ENCODE results near the gene THAP7. TPM values are rescaled to one million over a fixed set of nuclear protein-coding genes. Genes with fewer than 3 reads are reported as not detected.

Gene THAP7
- total and polyA plus RNA-seq, 2 of the 13 experiments (the other 11 are each of a cell fraction or from before 2014, with no cell fraction given): 13.0 to 25.5 TPM

DNA sequence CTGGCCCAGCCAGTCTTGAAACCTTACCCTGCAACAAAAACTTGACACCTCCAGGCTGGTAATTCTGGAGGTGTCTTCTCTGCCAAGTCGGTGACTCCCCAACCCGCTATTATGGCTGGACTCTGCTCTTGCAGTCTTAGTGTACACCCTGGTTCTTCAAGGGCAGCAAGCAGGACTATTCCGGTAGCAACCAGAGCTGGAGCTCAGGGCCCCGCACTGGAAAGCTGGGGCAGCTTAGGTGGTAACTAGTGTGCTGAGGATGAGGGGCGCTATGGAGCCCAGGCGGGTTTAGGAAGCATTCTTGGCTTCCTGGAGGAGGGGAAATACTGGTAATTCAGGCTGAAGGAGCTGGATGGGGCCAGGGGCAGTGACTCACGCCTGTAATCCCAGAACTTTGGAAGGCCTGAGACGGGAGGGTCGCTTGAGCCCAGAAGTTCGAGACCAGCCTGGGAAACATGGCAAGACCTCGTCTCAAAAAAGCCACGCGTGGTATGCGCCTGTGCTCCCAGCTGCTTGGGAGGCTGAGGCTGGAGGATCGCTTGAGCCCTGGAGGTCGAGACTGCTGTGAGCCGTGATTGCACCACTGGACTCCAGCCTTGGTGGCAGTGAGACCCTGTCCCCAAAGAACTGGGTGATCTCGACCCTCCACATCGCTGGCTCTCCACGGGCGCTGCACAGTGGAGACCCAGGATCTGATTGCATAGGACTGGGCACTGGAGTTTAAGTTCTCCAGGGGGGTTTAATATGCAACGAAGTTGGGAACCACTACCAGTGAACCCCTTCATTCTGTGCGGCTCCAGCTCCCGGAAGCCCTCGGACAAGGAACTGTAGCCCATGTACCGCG lies 45.4 kb downstream of the THAP7 start (continued):
- TF ChIP-seq, protein P1, sequence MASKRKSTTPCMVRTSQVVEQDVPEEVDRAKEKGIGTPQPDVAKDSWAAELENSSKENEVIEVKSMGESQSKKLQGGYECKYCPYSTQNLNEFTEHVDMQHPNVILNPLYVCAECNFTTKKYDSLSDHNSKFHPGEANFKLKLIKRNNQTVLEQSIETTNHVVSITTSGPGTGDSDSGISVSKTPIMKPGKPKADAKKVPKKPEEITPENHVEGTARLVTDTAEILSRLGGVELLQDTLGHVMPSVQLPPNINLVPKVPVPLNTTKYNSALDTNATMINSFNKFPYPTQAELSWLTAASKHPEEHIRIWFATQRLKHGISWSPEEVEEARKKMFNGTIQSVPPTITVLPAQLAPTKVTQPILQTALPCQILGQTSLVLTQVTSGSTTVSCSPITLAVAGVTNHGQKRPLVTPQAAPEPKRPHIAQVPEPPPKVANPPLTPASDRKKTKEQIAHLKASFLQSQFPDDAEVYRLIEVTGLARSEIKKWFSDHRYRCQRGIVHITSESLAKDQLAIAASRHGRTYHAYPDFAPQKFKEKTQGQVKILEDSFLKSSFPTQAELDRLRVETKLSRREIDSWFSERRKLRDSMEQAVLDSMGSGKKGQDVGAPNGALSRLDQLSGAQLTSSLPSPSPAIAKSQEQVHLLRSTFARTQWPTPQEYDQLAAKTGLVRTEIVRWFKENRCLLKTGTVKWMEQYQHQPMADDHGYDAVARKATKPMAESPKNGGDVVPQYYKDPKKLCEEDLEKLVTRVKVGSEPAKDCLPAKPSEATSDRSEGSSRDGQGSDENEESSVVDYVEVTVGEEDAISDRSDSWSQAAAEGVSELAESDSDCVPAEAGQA (IDR thresholded peaks at IDR 0.05; ENCODE audit: low read depth): no peak
- TF ChIP-seq, protein P1 (CRISPR knock-in tag; IDR thresholded peaks at IDR 0.05; ENCODE audit: borderline replicate concordance): no peak
- TF ChIP-seq CHD4 (IDR thresholded peaks at IDR 0.05; ENCODE audit: borderline replicate concordance, low read length): no peak
- TF ChIP-seq, protein P2, sequence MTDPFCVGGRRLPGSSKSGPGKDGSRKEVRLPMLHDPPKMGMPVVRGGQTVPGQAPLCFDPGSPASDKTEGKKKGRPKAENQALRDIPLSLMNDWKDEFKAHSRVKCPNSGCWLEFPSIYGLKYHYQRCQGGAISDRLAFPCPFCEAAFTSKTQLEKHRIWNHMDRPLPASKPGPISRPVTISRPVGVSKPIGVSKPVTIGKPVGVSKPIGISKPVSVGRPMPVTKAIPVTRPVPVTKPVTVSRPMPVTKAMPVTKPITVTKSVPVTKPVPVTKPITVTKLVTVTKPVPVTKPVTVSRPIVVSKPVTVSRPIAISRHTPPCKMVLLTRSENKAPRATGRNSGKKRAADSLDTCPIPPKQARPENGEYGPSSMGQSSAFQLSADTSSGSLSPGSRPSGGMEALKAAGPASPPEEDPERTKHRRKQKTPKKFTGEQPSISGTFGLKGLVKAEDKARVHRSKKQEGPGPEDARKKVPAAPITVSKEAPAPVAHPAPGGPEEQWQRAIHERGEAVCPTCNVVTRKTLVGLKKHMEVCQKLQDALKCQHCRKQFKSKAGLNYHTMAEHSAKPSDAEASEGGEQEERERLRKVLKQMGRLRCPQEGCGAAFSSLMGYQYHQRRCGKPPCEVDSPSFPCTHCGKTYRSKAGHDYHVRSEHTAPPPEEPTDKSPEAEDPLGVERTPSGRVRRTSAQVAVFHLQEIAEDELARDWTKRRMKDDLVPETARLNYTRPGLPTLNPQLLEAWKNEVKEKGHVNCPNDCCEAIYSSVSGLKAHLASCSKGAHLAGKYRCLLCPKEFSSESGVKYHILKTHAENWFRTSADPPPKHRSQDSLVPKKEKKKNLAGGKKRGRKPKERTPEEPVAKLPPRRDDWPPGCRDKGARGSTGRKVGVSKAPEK (CRISPR knock-in tag; IDR thresholded peaks at IDR 0.05; ENCODE audit: borderline replicate concordance): 0 out of 2 replicates have a peak, but pooled peaks have one; percentile 8
- TF ChIP-seq, protein P3, sequence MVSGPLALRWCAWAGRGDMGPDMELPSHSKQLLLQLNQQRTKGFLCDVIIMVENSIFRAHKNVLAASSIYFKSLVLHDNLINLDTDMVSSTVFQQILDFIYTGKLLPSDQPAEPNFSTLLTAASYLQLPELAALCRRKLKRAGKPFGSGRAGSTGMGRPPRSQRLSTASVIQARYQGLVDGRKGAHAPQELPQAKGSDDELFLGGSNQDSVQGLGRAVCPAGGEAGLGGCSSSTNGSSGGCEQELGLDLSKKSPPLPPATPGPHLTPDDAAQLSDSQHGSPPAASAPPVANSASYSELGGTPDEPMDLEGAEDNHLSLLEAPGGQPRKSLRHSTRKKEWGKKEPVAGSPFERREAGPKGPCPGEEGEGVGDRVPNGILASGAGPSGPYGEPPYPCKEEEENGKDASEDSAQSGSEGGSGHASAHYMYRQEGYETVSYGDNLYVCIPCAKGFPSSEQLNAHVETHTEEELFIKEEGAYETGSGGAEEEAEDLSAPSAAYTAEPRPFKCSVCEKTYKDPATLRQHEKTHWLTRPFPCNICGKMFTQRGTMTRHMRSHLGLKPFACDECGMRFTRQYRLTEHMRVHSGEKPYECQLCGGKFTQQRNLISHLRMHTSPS (CRISPR knock-in tag; IDR thresholded peaks at IDR 0.05; ENCODE audit: low read depth): 0 out of 2 replicates have a peak, but pooled peaks have one; percentile 18
- no peak for TF ChIP-seq HMG20A (CRISPR knock-in tag; IDR thresholded peaks at IDR 0.05; ENCODE audit: borderline replicate concordance)
- TF ChIP-seq, protein P4, sequence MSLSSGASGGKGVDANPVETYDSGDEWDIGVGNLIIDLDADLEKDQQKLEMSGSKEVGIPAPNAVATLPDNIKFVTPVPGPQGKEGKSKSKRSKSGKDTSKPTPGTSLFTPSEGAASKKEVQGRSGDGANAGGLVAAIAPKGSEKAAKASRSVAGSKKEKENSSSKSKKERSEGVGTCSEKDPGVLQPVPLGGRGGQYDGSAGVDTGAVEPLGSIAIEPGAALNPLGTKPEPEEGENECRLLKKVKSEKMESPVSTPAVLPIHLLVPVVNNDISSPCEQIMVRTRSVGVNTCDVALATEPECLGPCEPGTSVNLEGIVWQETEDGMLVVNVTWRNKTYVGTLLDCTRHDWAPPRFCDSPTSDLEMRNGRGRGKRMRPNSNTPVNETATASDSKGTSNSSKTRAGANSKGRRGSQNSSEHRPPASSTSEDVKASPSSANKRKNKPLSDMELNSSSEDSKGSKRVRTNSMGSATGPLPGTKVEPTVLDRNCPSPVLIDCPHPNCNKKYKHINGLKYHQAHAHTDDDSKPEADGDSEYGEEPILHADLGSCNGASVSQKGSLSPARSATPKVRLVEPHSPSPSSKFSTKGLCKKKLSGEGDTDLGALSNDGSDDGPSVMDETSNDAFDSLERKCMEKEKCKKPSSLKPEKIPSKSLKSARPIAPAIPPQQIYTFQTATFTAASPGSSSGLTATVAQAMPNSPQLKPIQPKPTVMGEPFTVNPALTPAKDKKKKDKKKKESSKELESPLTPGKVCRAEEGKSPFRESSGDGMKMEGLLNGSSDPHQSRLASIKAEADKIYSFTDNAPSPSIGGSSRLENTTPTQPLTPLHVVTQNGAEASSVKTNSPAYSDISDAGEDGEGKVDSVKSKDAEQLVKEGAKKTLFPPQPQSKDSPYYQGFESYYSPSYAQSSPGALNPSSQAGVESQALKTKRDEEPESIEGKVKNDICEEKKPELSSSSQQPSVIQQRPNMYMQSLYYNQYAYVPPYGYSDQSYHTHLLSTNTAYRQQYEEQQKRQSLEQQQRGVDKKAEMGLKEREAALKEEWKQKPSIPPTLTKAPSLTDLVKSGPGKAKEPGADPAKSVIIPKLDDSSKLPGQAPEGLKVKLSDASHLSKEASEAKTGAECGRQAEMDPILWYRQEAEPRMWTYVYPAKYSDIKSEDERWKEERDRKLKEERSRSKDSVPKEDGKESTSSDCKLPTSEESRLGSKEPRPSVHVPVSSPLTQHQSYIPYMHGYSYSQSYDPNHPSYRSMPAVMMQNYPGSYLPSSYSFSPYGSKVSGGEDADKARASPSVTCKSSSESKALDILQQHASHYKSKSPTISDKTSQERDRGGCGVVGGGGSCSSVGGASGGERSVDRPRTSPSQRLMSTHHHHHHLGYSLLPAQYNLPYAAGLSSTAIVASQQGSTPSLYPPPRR (CRISPR knock-in tag; IDR thresholded peaks at IDR 0.05; ENCODE audit: borderline replicate concordance): no peak
- TF ChIP-seq RBM39 (IDR thresholded peaks at IDR 0.05; ENCODE audit: low read depth, low read length, poor library complexity, severe bottlenecking): peak; percentile 33
- TF ChIP-seq HNF4A (CRISPR knock-in tag; IDR thresholded peaks at IDR 0.05): peak; percentile 34; the same call in 1 of the 2 replicates
- TF ChIP-seq CBX5 (CRISPR knock-in tag; IDR thresholded peaks at IDR 0.05; ENCODE audit: borderline replicate concordance): no peak
